ENCODE results near the gene SCN4B. TPM values are rescaled to one million over a fixed set of nuclear protein-coding genes. Genes with fewer than 3 reads are reported as not detected.
A peak's percentile ranks its signal among the peaks of the same experiment; 100 is the strongest.

SCN4B gene
- total RNA-seq, 1 experiment from 2014 or later: 1.6 TPM

- H4K8ac ChIP-seq (replicated peaks; ENCODE audit: insufficient read length, low read depth, low read length): no peak overlapping the region
- H3K4ac ChIP-seq (ENCODE audit: low read depth, low read length): no peak overlapping the region
- H4K5ac ChIP-seq (ENCODE audit: insufficient read length, low read depth, low read length): no peak overlapping the region
- H3K23me2 ChIP-seq (ENCODE audit: insufficient read length, low read depth, low read length, poor library complexity, severe bottlenecking): peaks cover 29% of the 10 kb centered on the region
- H2BK15ac ChIP-seq (ENCODE audit: low read depth, low read length): no peak overlapping the region
- H3K27me3 ChIP-seq (ENCODE audit: insufficient read depth, low read length): peaks cover 59% of the 10 kb centered on the region
- H2BK20ac ChIP-seq (ENCODE audit: low read depth, low read length, poor library complexity, severe bottlenecking): no peak overlapping the region
- no peak overlapping the region for H2BK5ac ChIP-seq (ENCODE audit: insufficient read length, low read length)
- no peak overlapping the region for H3K18ac ChIP-seq (ENCODE audit: insufficient read length, low read depth, low read length)
- Mint-ChIP-seq H3K27me3 (ENCODE audit: low read depth) (peaks cover 94% of the 10 kb centered on the region), H3K27ac (no peak overlapping the region), H3K4me3 (peak overlapping the region; percentile 67 to 83), H3K9me3 (no peaks in the 10 kb centered on the region; a peak in 1 of 5 replicates), H3K36me3 (ENCODE audit: insufficient read depth in 1 of 3, low read depth in 3 of 3) (no peaks in the 10 kb centered on the region; a peak in 1 of 7 replicates), H3K4me1 (peaks cover 51 to 71% of the 10 kb centered on the region in 2 experiments)
- H3K9ac ChIP-seq (ENCODE audit: extremely low read depth, insufficient read length, low read length): no peak overlapping the region
- H4K91ac ChIP-seq (ENCODE audit: insufficient read length, low read depth, low read length): no peak overlapping the region
- H3K4me1 ChIP-seq (ENCODE audit: insufficient read depth, low read length): peaks cover 11% of the 10 kb centered on the region
- TF ChIP-seq CTCF (conservative IDR thresholded peaks at IDR 0.05): no peak
- H2AFZ ChIP-seq (ENCODE audit: low read length): no peak overlapping the region
- H2AK5ac ChIP-seq (ENCODE audit: insufficient read length, low read length): no peak overlapping the region
- no peak overlapping the region for H2BK12ac ChIP-seq (ENCODE audit: insufficient read length, low read depth, low read length)
- H3K23ac ChIP-seq (ENCODE audit: insufficient read length, low read depth, low read length): no peak overlapping the region
- H3K79me1 ChIP-seq (ENCODE audit: insufficient read depth, low read depth, low read length, poor library complexity, severe bottlenecking): no peaks in the 10 kb centered on the region
- H3K79me2 ChIP-seq (ENCODE audit: insufficient read depth, low read length): no peaks in the 10 kb centered on the region
- peak overlapping the region; percentile 85 for H3K4me2 ChIP-seq (ENCODE audit: insufficient read depth, insufficient read length, low read length)
- H3K9me3 ChIP-seq (ENCODE audit: control insufficient read depth, low read depth, low read length): no peaks in the 10 kb centered on the region
- no CpG with 5 or more reads among the region's 16 CpGs for WGBS (ENCODE audit: extremely low coverage, insufficient read length, low lambda C conversion rate)
- H3T11ph ChIP-seq (ENCODE audit: low read length): no peak overlapping the region
- H3K14ac ChIP-seq (ENCODE audit: insufficient read depth, low read length): 0 out of 2 replicates have a peak overlapping the region, but pooled peaks have one; percentile 30
- H2BK120ac ChIP-seq (ENCODE audit: low read depth, low read length, poor library complexity, severe bottlenecking): no peak overlapping the region
- no peaks in the 10 kb centered on the region for H4K20me1 ChIP-seq (ENCODE audit: control insufficient read depth, insufficient read depth, insufficient read length)
- no peak overlapping the region for H3K56ac ChIP-seq (ENCODE audit: insufficient read length, low read depth, low read length)
- peak; percentile 44 for DNase-seq
- H3K27ac ChIP-seq (ENCODE audit: insufficient read length, low read depth, low read length): no peak overlapping the region
Observed at GRCh38 chr11:118152020-118152551, 537 bp downstream of the SCN4B start.
